ENCODE results near the gene RPGRIP1.
"Not testable (repeated sequence)": the region's sequence is repeated elsewhere in the genome, so short reads cannot be mapped to it uniquely, and the experiment has no call there.

The RPGRIP1 gene

GRCh38 chr14:21245813-21246212 lies 34.1 kb upstream of the RPGRIP1 start:
- FAIRE-seq: no peak
- TF ChIP-seq PAX5 (IDR thresholded peaks at IDR 0.05; ENCODE audit: insufficient read depth, low read length, severe bottlenecking) (no peak), POU2F2 (IDR thresholded peaks at IDR 0.05; ENCODE audit: low read depth, low read length) (0 out of 2 replicates have a peak, but pooled peaks have one; percentile 47), TAF1 (IDR thresholded peaks at IDR 0.05; ENCODE audit: low read depth, low read length) (no peak), POLR2AphosphoS5 (IDR thresholded peaks at IDR 0.05; ENCODE audit: low read depth, low read length) (peak; percentile 77; the same call in 1 of the 2 replicates), SPI1 (IDR thresholded peaks at IDR 0.05; ENCODE audit: low read depth, low read length) (no peak), POLR2A (IDR thresholded peaks at IDR 0.05; ENCODE audit: low read depth, low read length) (peak; percentile 86)
- DNase-seq (ENCODE audit: insufficient read length, low spot score): no peak

GRCh38 chr14:21248338-21248737 lies 31.5 kb upstream of the RPGRIP1 start:
- no peak for DNase-seq (ENCODE audit: insufficient read length, low spot score)
- TF ChIP-seq TAF1 (IDR thresholded peaks at IDR 0.05; ENCODE audit: low read depth, low read length) (no peak), POU2F2 (IDR thresholded peaks at IDR 0.05; ENCODE audit: low read depth, low read length) (no peak), POLR2A (IDR thresholded peaks at IDR 0.05; ENCODE audit: low read depth, low read length) (0 out of 2 replicates have a peak, but pooled peaks have one; percentile 27), POLR2AphosphoS5 (IDR thresholded peaks at IDR 0.05; ENCODE audit: low read depth, low read length) (no peak), SPI1 (IDR thresholded peaks at IDR 0.05; ENCODE audit: low read depth, low read length) (no peak), PAX5 (IDR thresholded peaks at IDR 0.05; ENCODE audit: insufficient read depth, low read length, severe bottlenecking) (no peak)
- FAIRE-seq: no peak

- peak; percentile 51; the same call in 1 of the 2 replicates for TF ChIP-seq POLR2AphosphoS5 (IDR thresholded peaks at IDR 0.05; ENCODE audit: low read depth, low read length)
- no peak; the same call in 1 of the 2 replicates for TF ChIP-seq POLR2A (IDR thresholded peaks at IDR 0.05; ENCODE audit: low read depth, low read length)
- DNase-seq (ENCODE audit: insufficient read length, low spot score): no peak
- FAIRE-seq: no peak
Measured at GRCh38 chr14:21248739-21249411, 31.0 kb upstream of the RPGRIP1 start.

GRCh38 chr14:21251215-21251614 lies 28.7 kb upstream of the RPGRIP1 start:
- DNase-seq (ENCODE audit: insufficient read length, low spot score): no peak
- no peak for FAIRE-seq
- peak; percentile 59 for TF ChIP-seq POLR2AphosphoS5 (IDR thresholded peaks at IDR 0.05; ENCODE audit: low read depth, low read length)
- no peak for TF ChIP-seq TAF1 (IDR thresholded peaks at IDR 0.05; ENCODE audit: low read depth, low read length)
- TF ChIP-seq POLR2A (IDR thresholded peaks at IDR 0.05; ENCODE audit: low read depth, low read length): 0 out of 2 replicates have a peak, but pooled peaks have one; percentile 46

GRCh38 chr14:21252149-21252548 lies 27.7 kb upstream of the RPGRIP1 start:
- TF ChIP-seq TAF1 (IDR thresholded peaks at IDR 0.05; ENCODE audit: low read depth, low read length): no peak
- TF ChIP-seq POLR2A (IDR thresholded peaks at IDR 0.05; ENCODE audit: low read depth, low read length): peak; percentile 76
- TF ChIP-seq SPI1 (IDR thresholded peaks at IDR 0.05; ENCODE audit: low read depth, low read length): no peak
- TF ChIP-seq PAX5 (IDR thresholded peaks at IDR 0.05; ENCODE audit: insufficient read depth, low read length, severe bottlenecking): no peak
- peak; percentile 87 for TF ChIP-seq POLR2AphosphoS5 (IDR thresholded peaks at IDR 0.05; ENCODE audit: low read depth, low read length)
- no peak for TF ChIP-seq POU2F2 (IDR thresholded peaks at IDR 0.05; ENCODE audit: low read depth, low read length)
- DNase-seq (ENCODE audit: insufficient read length, low spot score) (no peak), FAIRE-seq (no peak)

GRCh38 chr14:21255385-21256101 lies 24.3 kb upstream of the RPGRIP1 start:
- TF ChIP-seq PAX5 (IDR thresholded peaks at IDR 0.05; ENCODE audit: insufficient read depth, low read length, severe bottlenecking) (no peak), POLR2A (IDR thresholded peaks at IDR 0.05; ENCODE audit: low read depth, low read length) (peak; percentile 56), POLR2AphosphoS5 (IDR thresholded peaks at IDR 0.05; ENCODE audit: low read depth, low read length) (peak; percentile 65; the same call in 1 of the 2 replicates), POU2F2 (IDR thresholded peaks at IDR 0.05; ENCODE audit: low read depth, low read length) (no peak)
- DNase-seq (ENCODE audit: insufficient read length, low spot score) (no peak), FAIRE-seq (no peak)

GRCh38 chr14:21256102-21256447 lies 23.8 kb upstream of the RPGRIP1 start:
- FAIRE-seq; DNase-seq (ENCODE audit: insufficient read length, low spot score): not testable (repeated sequence)
- TF ChIP-seq POLR2AphosphoS5 (IDR thresholded peaks at IDR 0.05; ENCODE audit: low read depth, low read length) (peak; percentile 65; the same call in 1 of the 2 replicates), POU2F2 (IDR thresholded peaks at IDR 0.05; ENCODE audit: low read depth, low read length) (0 out of 2 replicates have a peak, but pooled peaks have one; percentile 47)

- FAIRE-seq (no peak), DNase-seq (ENCODE audit: insufficient read length, low spot score) (no peak)
- no peak for TF ChIP-seq PAX5 (IDR thresholded peaks at IDR 0.05; ENCODE audit: insufficient read depth, low read length, severe bottlenecking)
- TF ChIP-seq POLR2AphosphoS5 (IDR thresholded peaks at IDR 0.05; ENCODE audit: low read depth, low read length): no peak
- no peak for TF ChIP-seq POU2F2 (IDR thresholded peaks at IDR 0.05; ENCODE audit: low read depth, low read length)
- peak; percentile 42; the same call in 1 of the 2 replicates for TF ChIP-seq SPI1 (IDR thresholded peaks at IDR 0.05; ENCODE audit: low read depth, low read length)
- peak; percentile 63 for TF ChIP-seq POLR2A (IDR thresholded peaks at IDR 0.05; ENCODE audit: low read depth, low read length)
- TF ChIP-seq TAF1 (IDR thresholded peaks at IDR 0.05; ENCODE audit: low read depth, low read length): no peak
Measured at GRCh38 chr14:21256539-21257393, 23.1 kb upstream of the RPGRIP1 start.

- no peak for DNase-seq (ENCODE audit: insufficient read length, low spot score)
- TF ChIP-seq POLR2A (IDR thresholded peaks at IDR 0.05; ENCODE audit: low read depth, low read length) (peak; percentile 80; the same call in 1 of the 2 replicates), SPI1 (IDR thresholded peaks at IDR 0.05; ENCODE audit: low read depth, low read length) (no peak), TAF1 (IDR thresholded peaks at IDR 0.05; ENCODE audit: low read depth, low read length) (no peak), POLR2AphosphoS5 (IDR thresholded peaks at IDR 0.05; ENCODE audit: low read depth, low read length) (peak; percentile 96)
- FAIRE-seq: no peak
Measured at GRCh38 chr14:21257394-21257909, 22.4 kb upstream of the RPGRIP1 start.

Data from GM12891 (cell line).